ENCODE data around the gene NIN.

DNA sequence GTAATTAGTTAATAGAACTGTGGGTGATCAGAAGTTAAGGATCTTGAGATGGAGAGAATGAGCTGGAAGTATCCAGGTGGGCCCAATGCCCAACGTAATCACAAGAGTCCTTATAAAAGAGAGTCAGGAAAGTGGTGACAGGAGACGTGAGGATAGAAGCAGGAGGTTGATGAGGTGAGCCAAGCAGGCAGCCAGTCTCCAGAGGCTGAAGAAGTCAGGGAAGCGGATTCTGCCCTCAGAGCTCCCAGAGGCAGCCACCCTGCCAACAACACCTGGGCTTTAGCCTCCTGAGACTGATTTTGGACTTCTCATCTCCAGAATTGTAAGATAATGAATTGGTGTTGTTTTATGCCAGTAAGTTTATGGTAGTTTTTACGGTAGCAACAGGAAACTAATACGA is 152.8 kb downstream of the NIN start:
- TF ChIP-seq RAD21 (IDR thresholded peaks at IDR 0.05; ENCODE audit: low read depth) (no peak), EP300 (IDR thresholded peaks at IDR 0.05; ENCODE audit: borderline replicate concordance) (no peak), TAF1 (IDR thresholded peaks at IDR 0.05; ENCODE audit: low read depth) (no peak), YY1 (IDR thresholded peaks at IDR 0.05; ENCODE audit: low read depth) (no peak), CREB1 (IDR thresholded peaks at IDR 0.05; ENCODE audit: low read depth) (no peak), TEAD4 (IDR thresholded peaks at IDR 0.05) (no peak)
- TF ChIP-seq, protein P1, sequence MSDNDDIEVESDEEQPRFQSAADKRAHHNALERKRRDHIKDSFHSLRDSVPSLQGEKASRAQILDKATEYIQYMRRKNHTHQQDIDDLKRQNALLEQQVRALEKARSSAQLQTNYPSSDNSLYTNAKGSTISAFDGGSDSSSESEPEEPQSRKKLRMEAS (IDR thresholded peaks at IDR 0.05) = no peak
- TF ChIP-seq, protein P2, sequence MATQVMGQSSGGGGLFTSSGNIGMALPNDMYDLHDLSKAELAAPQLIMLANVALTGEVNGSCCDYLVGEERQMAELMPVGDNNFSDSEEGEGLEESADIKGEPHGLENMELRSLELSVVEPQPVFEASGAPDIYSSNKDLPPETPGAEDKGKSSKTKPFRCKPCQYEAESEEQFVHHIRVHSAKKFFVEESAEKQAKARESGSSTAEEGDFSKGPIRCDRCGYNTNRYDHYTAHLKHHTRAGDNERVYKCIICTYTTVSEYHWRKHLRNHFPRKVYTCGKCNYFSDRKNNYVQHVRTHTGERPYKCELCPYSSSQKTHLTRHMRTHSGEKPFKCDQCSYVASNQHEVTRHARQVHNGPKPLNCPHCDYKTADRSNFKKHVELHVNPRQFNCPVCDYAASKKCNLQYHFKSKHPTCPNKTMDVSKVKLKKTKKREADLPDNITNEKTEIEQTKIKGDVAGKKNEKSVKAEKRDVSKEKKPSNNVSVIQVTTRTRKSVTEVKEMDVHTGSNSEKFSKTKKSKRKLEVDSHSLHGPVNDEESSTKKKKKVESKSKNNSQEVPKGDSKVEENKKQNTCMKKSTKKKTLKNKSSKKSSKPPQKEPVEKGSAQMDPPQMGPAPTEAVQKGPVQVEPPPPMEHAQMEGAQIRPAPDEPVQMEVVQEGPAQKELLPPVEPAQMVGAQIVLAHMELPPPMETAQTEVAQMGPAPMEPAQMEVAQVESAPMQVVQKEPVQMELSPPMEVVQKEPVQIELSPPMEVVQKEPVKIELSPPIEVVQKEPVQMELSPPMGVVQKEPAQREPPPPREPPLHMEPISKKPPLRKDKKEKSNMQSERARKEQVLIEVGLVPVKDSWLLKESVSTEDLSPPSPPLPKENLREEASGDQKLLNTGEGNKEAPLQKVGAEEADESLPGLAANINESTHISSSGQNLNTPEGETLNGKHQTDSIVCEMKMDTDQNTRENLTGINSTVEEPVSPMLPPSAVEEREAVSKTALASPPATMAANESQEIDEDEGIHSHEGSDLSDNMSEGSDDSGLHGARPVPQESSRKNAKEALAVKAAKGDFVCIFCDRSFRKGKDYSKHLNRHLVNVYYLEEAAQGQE (IDR thresholded peaks at IDR 0.05; ENCODE audit: low read depth) = no peak

All from Ishikawa (cell line).